BJ (cell line): Measurements from ENCODE around the gene EFNB1. TPM values are rescaled to one million over a fixed set of nuclear protein-coding genes. Genes with fewer than 3 reads are reported as not detected.
A peak's percentile ranks its signal among the peaks of the same experiment; 100 is the strongest.

Experiments used
- CTCF ChIA-PET: fragments of 350-600 bp; formaldehyde crosslinking; extraction: SDS; loops from one replicate; lab custom pipeline; 2021; ENCODE audit warnings: antibody characterized with exemption, inconsistent platforms; lab: Yijun Ruan, JAX
- POLR2A ChIA-PET: fragments of 300-600 bp; sonication (Branson Sonifier 250); formaldehyde crosslinking; extraction: SDS; loops from one replicate; lab custom pipeline; 2021; ENCODE audit warnings: antibody characterized with exemption; lab: Charles Lee
- DNase-seq: peaks from one replicate; pipeline ENCODE4 v3.0.0-alpha.2; 2011; ENCODE audit warnings: low read depth
- H3K27me3 ChIP-seq: 2 replicates; pipeline ENCODE4 v1.6.0; 2011; ENCODE audit warnings: low read length; ENCODE audit not compliant: control insufficient read depth, insufficient read depth
- H3K36me3 ChIP-seq: 2 replicates; pipeline ENCODE4 v1.5.1; 2011; ENCODE audit warnings: low read length; ENCODE audit not compliant: control insufficient read depth, insufficient read depth
- H3K4me3 ChIP-seq: 2 replicates; pipeline ENCODE4 v1.5.1; 2011; ENCODE audit warnings: low read depth, mild to moderate bottlenecking, control low read depth, low read length
- CTCF ChIP-seq: IDR thresholded peaks from 2 replicates; pipeline ENCODE4 v1.5.1; 2011; ENCODE audit warnings: low read depth, mild to moderate bottlenecking, control low read depth, inconsistent platforms, low read length, moderate library complexity; ENCODE audit not compliant: insufficient read depth
- polyA plus RNA-seq: library from polyadenylated mRNA; depleted of rRNA; stranded (reverse); fragments of >200 nt; gene quantifications from 2 replicates; pipeline ENCODE4 v1.2.3, GENCODE V29; 2011

The EFNB1 gene
- polyA plus RNA-seq, 1 experiment = 15.2 TPM

DNA sequence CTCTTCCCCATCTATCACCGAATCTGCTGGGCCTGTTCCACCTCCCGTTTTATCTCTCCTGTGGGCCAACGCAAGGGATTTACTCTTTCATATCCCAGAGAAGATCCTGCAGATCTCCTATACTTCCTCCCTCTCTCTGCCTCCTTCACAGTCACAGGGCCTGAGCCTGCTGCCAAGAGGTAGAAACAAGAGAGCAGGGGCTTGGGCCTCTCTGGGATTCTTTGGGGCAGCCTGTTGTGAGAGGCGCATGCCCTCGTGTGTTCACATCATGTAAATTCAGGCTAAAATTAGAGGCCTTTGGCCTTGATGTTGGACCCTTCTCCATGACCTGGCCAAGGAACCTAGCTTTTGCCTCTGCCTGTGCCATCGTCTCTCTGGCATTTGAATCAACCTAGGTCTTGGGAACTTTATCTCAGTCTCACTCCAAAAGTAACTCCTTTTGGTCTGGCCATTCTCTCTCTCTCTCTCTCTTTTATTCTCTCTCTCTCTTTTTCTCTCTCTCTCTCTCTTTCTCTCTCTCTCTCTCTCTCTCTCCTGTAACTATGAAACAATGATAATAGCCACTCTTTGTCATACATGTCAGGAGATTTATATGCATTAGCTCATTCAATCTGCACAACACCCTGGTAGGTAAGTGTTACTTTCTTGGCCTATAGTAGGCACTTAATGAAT lies 20.0 kb upstream of the EFNB1 start:
- H3K27me3 ChIP-seq = no peaks in the 10 kb centered on the region
- H3K4me3 ChIP-seq = no peak overlapping the region
- ChIA-PET POLR2A (no interaction called here), CTCF (interaction anchor here (0.6 to 1.6 kb wide), 6 partner anchors 97 to 1783 kb away, joined by 3 to 7 read pairs (median 4); no protein-coding TSS in a partner anchor)
- DNase-seq = no peak
- peak; percentile 31; the same call in 1 of the 2 replicates for TF ChIP-seq CTCF
- H3K36me3 ChIP-seq = no peaks in the 10 kb centered on the region

GRCh38 chrX:68820476-68821110 lies 8.2 kb upstream of the EFNB1 start:
- Histone ChIP-seq H3K27me3 (no peaks in the 10 kb centered on the region), H3K4me3 (no peak overlapping the region), H3K36me3 (no peaks in the 10 kb centered on the region)
- POLR2A ChIA-PET = no interaction called here
- DNase-seq = no peak
- TF ChIP-seq CTCF = no peak
- CTCF ChIA-PET = interaction anchor here (1.0 to 4.7 kb wide), 3 partner anchors 8 to 798 kb away, joined by 3 to 33 read pairs (median 3); partner anchors contain the start of gene EFNB1

- ChIA-PET CTCF (interaction anchor here (1.4 to 4.7 kb wide), 4 partner anchors 14 to 1209 kb away, joined by 3 to 38 read pairs (median 19); no protein-coding TSS in a partner anchor), POLR2A (no interaction called here)
- no peak overlapping the region for H3K4me3 ChIP-seq
- H3K27me3 ChIP-seq = no peaks in the 10 kb centered on the region
- DNase-seq = no peak
- no peak for TF ChIP-seq CTCF
- H3K36me3 ChIP-seq = no peaks in the 10 kb centered on the region
These were observed 7.2 kb upstream of the EFNB1 start for GRCh38 chrX:68821616-68822015.

GRCh38 chrX:68822641-68823410 lies 6.0 kb upstream of the EFNB1 start:
- DNase-seq = no peak
- CTCF ChIA-PET = interaction anchor here (0.7 to 4.7 kb wide), 14 partner anchors 9 to 1275 kb away, joined by 3 to 38 read pairs (median 4); no protein-coding TSS in a partner anchor
- peak; percentile 61 for TF ChIP-seq CTCF
- POLR2A ChIA-PET = no interaction called here
- H3K4me3 ChIP-seq = no peak overlapping the region
- no peaks in the 10 kb centered on the region for H3K36me3 ChIP-seq
- H3K27me3 ChIP-seq = no peaks in the 10 kb centered on the region
